Measurements from ENCODE around the gene EFCAB9.

EFCAB9 gene

GRCh38 chr5:172164769-172165212 lies 29.2 kb upstream of the EFCAB9 start:
- H3K36me3 ChIP-seq (replicated peaks; ENCODE audit: insufficient read depth, low read length), result no peaks in the 10 kb centered on the region; the same call in 1 of the 2 replicates
- no peak overlapping the region for H3K4me2 ChIP-seq (ENCODE audit: low read depth, low read length)
- H3K79me2 ChIP-seq (ENCODE audit: low read length), result peaks cover 95% of the 10 kb centered on the region
- no peaks in the 10 kb centered on the region for H3K9me2 ChIP-seq (replicated peaks; ENCODE audit: insufficient read depth, low read length)
- no peaks in the 10 kb centered on the region for H3K9me3 ChIP-seq (replicated peaks; ENCODE audit: insufficient read depth, low read length)
- no peak overlapping the region for H3K9ac ChIP-seq (ENCODE audit: low read length)
- TF ChIP-seq CTCF (IDR thresholded peaks at IDR 0.05; ENCODE audit: low read length), result no peak
- no peak overlapping the region for H3K27ac ChIP-seq (ENCODE audit: low read length)
- no peaks in the 10 kb centered on the region for H3K27me3 ChIP-seq (replicated peaks; ENCODE audit: insufficient read depth, low read length)
- DNase-seq, result no peak
- 0 out of 2 replicates have a peak, but pooled peaks cover 6% of the 10 kb centered on the region for H4K20me1 ChIP-seq (ENCODE audit: insufficient read depth, low read length)
- no peak overlapping the region for H2AFZ ChIP-seq (ENCODE audit: low read length)
- no peak overlapping the region for H3K4me3 ChIP-seq (ENCODE audit: low read length)
- H3F3A ChIP-seq (ENCODE audit: insufficient read depth, low read length), result no peaks in the 10 kb centered on the region
- H3K4me1 ChIP-seq (ENCODE audit: low read length), result no peaks in the 10 kb centered on the region

GRCh38 chr5:172165465-172165864 lies 28.5 kb upstream of the EFCAB9 start:
- Histone ChIP-seq H3K4me2 (ENCODE audit: low read depth, low read length) (no peak overlapping the region), H3K79me2 (ENCODE audit: low read length) (peaks cover 95% of the 10 kb centered on the region), H3K27ac (ENCODE audit: low read length) (no peak overlapping the region), H3F3A (ENCODE audit: insufficient read depth, low read length) (no peaks in the 10 kb centered on the region), H3K36me3 (replicated peaks; ENCODE audit: insufficient read depth, low read length) (no peaks in the 10 kb centered on the region; the same call in 1 of the 2 replicates), H3K9me3 (replicated peaks; ENCODE audit: insufficient read depth, low read length) (no peaks in the 10 kb centered on the region), H3K9me2 (replicated peaks; ENCODE audit: insufficient read depth, low read length) (no peaks in the 10 kb centered on the region), H3K4me1 (ENCODE audit: low read length) (no peaks in the 10 kb centered on the region), H2AFZ (ENCODE audit: low read length) (no peak overlapping the region), H3K4me3 (ENCODE audit: low read length) (no peak overlapping the region), H3K27me3 (replicated peaks; ENCODE audit: insufficient read depth, low read length) (no peaks in the 10 kb centered on the region), H4K20me1 (ENCODE audit: insufficient read depth, low read length) (0 out of 2 replicates have a peak, but pooled peaks cover 6% of the 10 kb centered on the region), H3K9ac (ENCODE audit: low read length) (no peak overlapping the region)
- no peak for TF ChIP-seq EZH2phosphoT487 (IDR thresholded peaks at IDR 0.05; ENCODE audit: low read length)
- no peak for TF ChIP-seq EZH2 (optimal IDR thresholded peaks at IDR 0.05; ENCODE audit: low read depth, low read length)
- no peak for TF ChIP-seq CTCF (IDR thresholded peaks at IDR 0.05; ENCODE audit: low read length)
- DNase-seq, result no peak

GRCh38 chr5:172166030-172166826 lies 27.7 kb upstream of the EFCAB9 start:
- DNase-seq, result no peak
- Histone ChIP-seq H3K9me2 (replicated peaks; ENCODE audit: insufficient read depth, low read length) (no peaks in the 10 kb centered on the region), H3K9ac (ENCODE audit: low read length) (no peak overlapping the region), H4K20me1 (ENCODE audit: insufficient read depth, low read length) (0 out of 2 replicates have a peak, but pooled peaks cover 6% of the 10 kb centered on the region), H3K4me3 (ENCODE audit: low read length) (no peak overlapping the region), H3K79me2 (ENCODE audit: low read length) (peaks cover 96% of the 10 kb centered on the region), H3K4me2 (ENCODE audit: low read depth, low read length) (no peak overlapping the region), H3K4me1 (ENCODE audit: low read length) (no peaks in the 10 kb centered on the region), H3K27ac (ENCODE audit: low read length) (no peak overlapping the region), H3K27me3 (replicated peaks; ENCODE audit: insufficient read depth, low read length) (no peaks in the 10 kb centered on the region), H3K9me3 (replicated peaks; ENCODE audit: insufficient read depth, low read length) (no peaks in the 10 kb centered on the region), H2AFZ (ENCODE audit: low read length) (no peak overlapping the region), H3K36me3 (replicated peaks; ENCODE audit: insufficient read depth, low read length) (no peaks in the 10 kb centered on the region; the same call in 1 of the 2 replicates), H3F3A (ENCODE audit: insufficient read depth, low read length) (no peaks in the 10 kb centered on the region)
- TF ChIP-seq CTCF (IDR thresholded peaks at IDR 0.05; ENCODE audit: low read length) (no peak), EZH2phosphoT487 (IDR thresholded peaks at IDR 0.05; ENCODE audit: low read length) (no peak), EZH2 (optimal IDR thresholded peaks at IDR 0.05; ENCODE audit: low read depth, low read length) (no peak)

Measured in MM.1S (cell line).